ENCODE data around the gene ARID1B. TPM values are rescaled to one million over a fixed set of nuclear protein-coding genes. Genes with fewer than 3 reads are reported as not detected.

The ARID1B gene
- total and polyA plus RNA-seq, 9 donors: 44.2 to 72.5 (median 63.5) TPM

GRCh38 chr6:157222201-157222981, 445.2 kb downstream of the ARID1B start:
- no peak overlapping the region for H3K4me3 ChIP-seq (ENCODE audit: low read length)
- H3K36me3 ChIP-seq (ENCODE audit: control insufficient read depth, insufficient read depth, low read length): no peaks in the 10 kb centered on the region
- H3K9me3 ChIP-seq (replicated peaks; ENCODE audit: control insufficient read depth, low read depth, low read length): no peaks in the 10 kb centered on the region
- DNase-seq: no peak
- peaks cover 12% of the 10 kb centered on the region for H3K4me1 ChIP-seq (ENCODE audit: control insufficient read depth, insufficient read depth, low read length)
- H3K27me3 ChIP-seq (ENCODE audit: control insufficient read depth, insufficient read depth, low read length): peaks cover 5% of the 10 kb centered on the region
- WGBS (ENCODE audit: insufficient coverage): 78% methylated on average over 13 of the region's 17 CpGs
- H3K27ac ChIP-seq (ENCODE audit: low read length): no peak overlapping the region

- WGBS (ENCODE audit: insufficient coverage): 83% methylated on average over 10 of the region's 11 CpGs
- DNase-seq: no peak
- Histone ChIP-seq H3K36me3 (ENCODE audit: control insufficient read depth, insufficient read depth, low read length) (no peaks in the 10 kb centered on the region), H3K4me3 (ENCODE audit: low read length) (no peak overlapping the region), H3K27me3 (ENCODE audit: control insufficient read depth, insufficient read depth, low read length) (peaks cover 5% of the 10 kb centered on the region), H3K27ac (ENCODE audit: low read length) (no peak overlapping the region), H3K4me1 (ENCODE audit: control insufficient read depth, insufficient read depth, low read length) (peaks cover 12% of the 10 kb centered on the region), H3K9me3 (replicated peaks; ENCODE audit: control insufficient read depth, low read depth, low read length) (no peaks in the 10 kb centered on the region)
Observed at GRCh38 chr6:157223021-157223430, 445.8 kb downstream of the ARID1B start.

GRCh38 chr6:157223511-157223910, 446.3 kb downstream of the ARID1B start:
- Histone ChIP-seq H3K27ac (ENCODE audit: low read length) (no peak overlapping the region), H3K9me3 (replicated peaks; ENCODE audit: control insufficient read depth, low read depth, low read length) (no peaks in the 10 kb centered on the region), H3K27me3 (ENCODE audit: control insufficient read depth, insufficient read depth, low read length) (peaks cover 5% of the 10 kb centered on the region), H3K4me3 (ENCODE audit: low read length) (no peak overlapping the region), H3K4me1 (ENCODE audit: control insufficient read depth, insufficient read depth, low read length) (peaks cover 12% of the 10 kb centered on the region), H3K36me3 (ENCODE audit: control insufficient read depth, insufficient read depth, low read length) (no peaks in the 10 kb centered on the region)
- no peak for DNase-seq
- 89% methylated on average over 12 of the region's 15 CpGs for WGBS (ENCODE audit: insufficient coverage)

- H3K9me3 ChIP-seq (replicated peaks; ENCODE audit: control insufficient read depth, low read depth, low read length): no peaks in the 10 kb centered on the region
- H3K4me1 ChIP-seq (ENCODE audit: control insufficient read depth, insufficient read depth, low read length): peaks cover 12% of the 10 kb centered on the region
- no peak overlapping the region for H3K4me3 ChIP-seq (ENCODE audit: low read length)
- H3K36me3 ChIP-seq (ENCODE audit: control insufficient read depth, insufficient read depth, low read length): no peaks in the 10 kb centered on the region
- H3K27ac ChIP-seq (ENCODE audit: low read length): no peak overlapping the region
- H3K27me3 ChIP-seq (ENCODE audit: control insufficient read depth, insufficient read depth, low read length): peaks cover 8% of the 10 kb centered on the region
- no peak for DNase-seq
- WGBS (ENCODE audit: insufficient coverage): 68% methylated on average over 29 of the region's 33 CpGs
Observed at GRCh38 chr6:157224178-157224950, 447.2 kb downstream of the ARID1B start.

GRCh38 chr6:157224951-157225574, 447.9 kb downstream of the ARID1B start:
- DNase-seq: no peak
- Histone ChIP-seq H3K36me3 (ENCODE audit: control insufficient read depth, insufficient read depth, low read length) (no peaks in the 10 kb centered on the region), H3K4me1 (ENCODE audit: control insufficient read depth, insufficient read depth, low read length) (peaks cover 14% of the 10 kb centered on the region), H3K27ac (ENCODE audit: low read length) (no peak overlapping the region), H3K27me3 (ENCODE audit: control insufficient read depth, insufficient read depth, low read length) (peaks cover 8% of the 10 kb centered on the region), H3K9me3 (replicated peaks; ENCODE audit: control insufficient read depth, low read depth, low read length) (no peaks in the 10 kb centered on the region), H3K4me3 (ENCODE audit: low read length) (no peak overlapping the region)
- WGBS (ENCODE audit: insufficient coverage): 66% methylated on average over 26 of the region's 26 CpGs

- Histone ChIP-seq H3K4me3 (ENCODE audit: low read length) (no peak overlapping the region), H3K27me3 (ENCODE audit: control insufficient read depth, insufficient read depth, low read length) (peaks cover 8% of the 10 kb centered on the region), H3K27ac (ENCODE audit: low read length) (no peak overlapping the region), H3K4me1 (ENCODE audit: control insufficient read depth, insufficient read depth, low read length) (peaks cover 14% of the 10 kb centered on the region), H3K9me3 (replicated peaks; ENCODE audit: control insufficient read depth, low read depth, low read length) (no peaks in the 10 kb centered on the region), H3K36me3 (ENCODE audit: control insufficient read depth, insufficient read depth, low read length) (no peaks in the 10 kb centered on the region)
- DNase-seq: no peak
- 94% methylated on average over 11 of the region's 12 CpGs for WGBS (ENCODE audit: insufficient coverage)
Observed at GRCh38 chr6:157225575-157225995, 448.4 kb downstream of the ARID1B start.

GRCh38 chr6:157226026-157226625, 448.9 kb downstream of the ARID1B start:
- H3K4me3 ChIP-seq (ENCODE audit: low read length): no peak overlapping the region
- peaks cover 14% of the 10 kb centered on the region for H3K4me1 ChIP-seq (ENCODE audit: control insufficient read depth, insufficient read depth, low read length)
- H3K9me3 ChIP-seq (replicated peaks; ENCODE audit: control insufficient read depth, low read depth, low read length): no peaks in the 10 kb centered on the region
- no peak overlapping the region for H3K27ac ChIP-seq (ENCODE audit: low read length)
- WGBS (ENCODE audit: insufficient coverage): 67% methylated on average over 1 of the region's 4 CpGs
- H3K36me3 ChIP-seq (ENCODE audit: control insufficient read depth, insufficient read depth, low read length): no peaks in the 10 kb centered on the region
- DNase-seq: peak; percentile 66
- H3K27me3 ChIP-seq (ENCODE audit: control insufficient read depth, insufficient read depth, low read length): peaks cover 8% of the 10 kb centered on the region

GRCh38 chr6:157226761-157227160, 449.6 kb downstream of the ARID1B start:
- peaks cover 14% of the 10 kb centered on the region for H3K4me1 ChIP-seq (ENCODE audit: control insufficient read depth, insufficient read depth, low read length)
- no peaks in the 10 kb centered on the region for H3K9me3 ChIP-seq (replicated peaks; ENCODE audit: control insufficient read depth, low read depth, low read length)
- no peak overlapping the region for H3K4me3 ChIP-seq (ENCODE audit: low read length)
- 0% methylated on average over 1 of the region's 4 CpGs for WGBS (ENCODE audit: insufficient coverage)
- no peaks in the 10 kb centered on the region for H3K36me3 ChIP-seq (ENCODE audit: control insufficient read depth, insufficient read depth, low read length)
- H3K27me3 ChIP-seq (ENCODE audit: control insufficient read depth, insufficient read depth, low read length): peaks cover 8% of the 10 kb centered on the region
- no peak for DNase-seq
- no peak overlapping the region for H3K27ac ChIP-seq (ENCODE audit: low read length)

- no peak overlapping the region for H3K27ac ChIP-seq (ENCODE audit: low read length)
- H3K27me3 ChIP-seq (ENCODE audit: control insufficient read depth, insufficient read depth, low read length): peaks cover 8% of the 10 kb centered on the region
- no peaks in the 10 kb centered on the region for H3K9me3 ChIP-seq (replicated peaks; ENCODE audit: control insufficient read depth, low read depth, low read length)
- 87% methylated on average over 27 of the region's 36 CpGs for WGBS (ENCODE audit: insufficient coverage)
- H3K4me3 ChIP-seq (ENCODE audit: low read length): no peak overlapping the region
- peaks cover 17% of the 10 kb centered on the region for H3K4me1 ChIP-seq (ENCODE audit: control insufficient read depth, insufficient read depth, low read length)
- no peaks in the 10 kb centered on the region for H3K36me3 ChIP-seq (ENCODE audit: control insufficient read depth, insufficient read depth, low read length)
- DNase-seq: no peak
Observed at GRCh38 chr6:157227202-157228166, 450.3 kb downstream of the ARID1B start.
